HG03565 (cell line): ENCODE measurements around the gene MORC2.

Source experiments
- ATAC-seq: cut with Tn5 transposase; IDR thresholded peaks from one replicate; pipeline ENCODE4 v1.9.1; 2021; ENCODE audit warnings: mild to moderate bottlenecking, moderate library complexity; ENCODE audit not compliant: unreplicated experiment

The MORC2 gene

DNA sequence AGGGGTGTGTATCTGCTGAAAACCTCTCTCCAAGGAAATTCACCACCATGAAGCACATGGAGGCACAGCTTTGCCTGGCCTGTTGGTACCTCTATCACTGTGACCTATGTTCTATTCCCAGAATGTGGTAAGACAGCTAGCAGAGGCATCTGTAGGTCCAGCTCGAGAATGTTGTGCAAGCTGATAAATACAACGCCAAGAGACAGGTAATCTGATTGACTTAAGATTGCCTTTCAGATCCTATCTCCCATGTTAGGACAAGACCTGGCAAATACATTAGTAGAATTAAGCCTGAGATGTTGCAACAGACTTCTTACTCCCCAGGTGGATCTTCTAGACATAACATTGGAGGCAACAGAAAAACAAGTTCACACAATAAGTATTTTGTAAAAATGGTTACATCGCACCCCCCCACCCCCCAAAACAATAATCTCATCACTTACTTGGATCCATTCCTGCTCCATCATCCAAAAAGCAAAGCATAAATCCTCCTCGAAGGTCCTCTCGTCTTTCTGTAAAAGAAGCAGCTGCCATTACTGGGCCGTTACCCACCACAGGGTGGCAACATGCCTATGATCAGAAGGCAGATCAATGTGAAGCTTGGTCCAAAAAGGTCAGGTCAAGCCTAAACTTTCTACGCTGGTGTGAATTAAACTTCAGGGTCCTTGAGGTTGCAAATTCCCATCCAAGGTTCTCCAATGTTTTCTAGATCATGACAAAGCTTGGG is 18.5 kb downstream of the MORC2 start:
- no peak for ATAC-seq

DNA sequence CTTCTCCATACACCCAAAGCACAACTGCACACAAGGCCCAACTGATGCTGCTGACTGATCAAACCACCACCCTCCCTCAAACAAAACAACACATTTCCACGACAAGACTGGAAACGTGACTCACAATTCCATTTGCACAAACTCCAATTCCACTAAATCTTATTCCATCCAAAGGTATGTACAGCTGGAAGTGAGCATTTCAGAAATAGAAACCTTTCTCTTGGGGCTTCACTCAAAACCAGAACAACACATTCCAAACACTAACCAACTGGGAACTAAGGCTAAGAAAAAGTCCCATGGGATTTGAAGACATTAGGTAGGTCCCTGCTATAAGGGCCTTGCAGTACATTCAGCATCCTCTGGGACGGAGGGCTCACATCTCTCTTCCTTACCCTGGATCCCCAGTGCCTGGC is 19.6 kb downstream of the MORC2 start:
- ATAC-seq: no peak

DNA sequence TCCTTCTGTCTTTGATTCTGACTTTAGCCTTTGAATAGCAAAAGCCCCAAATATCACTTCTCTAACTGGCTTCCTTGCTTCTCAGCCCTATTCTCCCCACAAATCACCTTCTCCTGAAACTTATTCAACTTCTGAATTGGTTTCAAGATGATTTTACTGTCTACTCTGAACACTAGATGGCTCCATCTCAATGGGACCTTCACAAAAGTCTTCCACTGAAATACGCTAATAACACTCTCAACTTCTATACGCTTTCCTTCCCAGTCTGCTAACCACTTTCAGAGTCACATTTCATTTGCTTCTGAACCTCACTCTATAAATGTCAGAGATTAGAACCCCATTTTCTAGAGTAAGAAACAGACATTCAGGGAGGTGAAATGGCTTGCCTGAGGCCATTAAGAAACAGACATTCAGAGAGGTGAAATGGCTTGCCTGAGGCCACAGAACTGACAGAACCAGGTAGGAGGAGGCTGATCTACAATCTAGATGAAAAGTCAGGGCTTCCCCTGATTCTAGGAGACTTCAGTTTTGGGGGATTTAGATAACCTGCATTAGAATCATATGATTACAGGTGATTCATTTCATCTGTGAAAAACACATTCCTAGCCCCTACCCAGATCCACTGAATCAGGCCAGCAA is 20.6 kb downstream of the MORC2 start:
- ATAC-seq: no peak

DNA sequence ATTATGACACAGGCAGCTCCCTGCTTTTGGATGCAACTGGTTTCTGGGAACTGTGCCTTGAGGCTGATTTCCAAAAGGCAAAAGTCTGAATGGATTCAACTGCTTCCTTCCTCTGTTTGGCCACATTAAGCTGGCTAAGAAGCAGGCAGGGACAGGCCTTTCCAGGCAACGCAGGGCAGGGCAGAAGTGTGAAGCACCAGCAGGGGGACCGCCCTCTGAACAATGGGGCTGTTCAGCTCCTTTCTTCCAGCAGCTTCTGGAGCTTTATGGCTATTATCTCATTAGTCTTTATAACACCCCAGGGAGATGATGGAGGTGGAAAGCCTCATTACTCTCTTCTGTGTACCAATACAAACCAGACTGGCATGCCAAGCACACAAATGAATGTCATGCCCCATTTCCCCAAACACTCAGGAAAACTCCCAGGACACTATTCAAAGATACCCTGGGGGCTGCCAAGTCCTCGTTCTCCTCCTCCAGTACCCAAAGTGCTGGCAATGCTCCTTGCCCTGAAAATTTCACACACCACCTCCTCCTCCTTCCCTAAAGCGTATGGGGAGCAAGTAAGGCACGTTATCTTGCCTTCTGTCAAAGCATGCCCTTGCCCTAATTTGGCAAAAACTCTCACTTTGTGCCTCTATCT is 21.3 kb downstream of the MORC2 start:
- ATAC-seq: no peak

DNA sequence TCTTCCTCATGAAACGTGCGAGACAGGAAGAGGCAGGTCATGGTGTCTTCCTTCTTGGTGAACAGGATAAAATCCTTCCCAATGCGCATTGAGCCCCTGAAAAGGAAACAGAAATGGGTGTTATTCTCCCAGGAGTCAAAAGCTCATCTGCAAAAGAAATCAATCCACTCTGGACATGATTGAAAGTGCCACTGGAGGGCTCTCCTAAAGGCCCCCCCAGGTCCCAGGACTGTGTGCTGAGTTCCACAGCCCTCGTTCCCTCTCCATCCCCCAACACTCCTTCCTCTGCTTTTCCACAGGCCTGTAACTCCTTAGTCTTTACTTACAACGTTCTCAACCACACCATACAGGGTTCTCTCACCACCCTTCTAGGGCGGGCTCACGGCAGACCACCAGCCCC is 22.2 kb downstream of the MORC2 start:
- no peak for ATAC-seq

DNA sequence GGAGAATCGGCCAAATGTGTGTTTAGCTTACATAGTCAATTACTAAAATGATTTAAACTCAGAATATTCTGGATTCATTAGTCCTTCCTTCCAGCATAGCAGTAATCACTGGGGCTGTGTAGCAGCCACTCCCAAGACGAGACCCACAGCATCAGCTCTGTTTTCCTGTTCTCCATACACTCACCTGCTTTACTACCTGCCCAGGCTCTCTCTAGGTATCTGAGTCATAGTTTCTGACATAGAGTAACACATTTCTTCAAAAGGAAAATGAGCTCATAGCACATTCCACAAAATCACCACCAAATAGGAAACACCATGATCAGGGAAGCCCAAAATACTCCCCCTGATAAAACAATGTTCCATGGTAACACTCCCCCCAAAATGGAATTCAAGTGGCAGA is 22.9 kb downstream of the MORC2 start:
- ATAC-seq: no peak

DNA sequence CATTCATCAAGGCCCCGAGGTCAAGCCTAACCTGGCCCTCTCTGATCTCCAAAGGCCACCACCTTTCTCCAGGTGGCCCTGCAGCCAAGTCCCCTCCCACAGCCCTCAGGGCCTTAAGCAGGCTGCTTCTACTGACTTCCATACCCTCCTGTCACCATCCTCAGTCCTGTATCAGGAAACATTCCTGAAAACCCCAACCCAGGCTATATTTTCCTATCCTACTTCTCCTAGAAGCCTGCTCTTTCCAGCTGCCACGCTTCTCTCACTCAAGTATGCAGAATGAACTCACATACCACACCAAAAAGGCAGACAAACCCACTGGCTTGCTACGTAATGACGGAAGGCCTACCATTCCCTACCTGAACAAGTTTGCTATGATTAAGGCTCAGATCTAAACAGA is 23.6 kb downstream of the MORC2 start:
- no peak for ATAC-seq

DNA sequence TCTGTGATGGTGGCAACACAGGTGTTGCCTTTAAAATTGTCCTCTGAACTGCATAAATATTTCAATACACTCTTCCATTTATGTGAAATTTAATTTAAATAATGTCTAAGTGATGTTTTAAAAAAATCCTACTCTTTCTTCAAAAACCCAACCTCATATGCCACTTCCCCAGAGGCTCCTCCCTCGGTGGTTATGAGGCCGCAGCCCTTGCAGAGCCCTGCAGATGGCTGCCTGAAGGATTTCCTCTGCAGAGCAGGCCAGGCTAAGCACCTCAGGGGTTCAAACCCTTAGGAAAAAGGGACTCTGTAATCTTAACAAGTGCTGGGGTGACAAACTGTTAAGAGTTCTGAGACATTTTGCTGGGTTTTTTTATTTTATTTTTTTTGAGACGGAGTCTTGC is 25.2 kb downstream of the MORC2 start:
- no peak for ATAC-seq

DNA sequence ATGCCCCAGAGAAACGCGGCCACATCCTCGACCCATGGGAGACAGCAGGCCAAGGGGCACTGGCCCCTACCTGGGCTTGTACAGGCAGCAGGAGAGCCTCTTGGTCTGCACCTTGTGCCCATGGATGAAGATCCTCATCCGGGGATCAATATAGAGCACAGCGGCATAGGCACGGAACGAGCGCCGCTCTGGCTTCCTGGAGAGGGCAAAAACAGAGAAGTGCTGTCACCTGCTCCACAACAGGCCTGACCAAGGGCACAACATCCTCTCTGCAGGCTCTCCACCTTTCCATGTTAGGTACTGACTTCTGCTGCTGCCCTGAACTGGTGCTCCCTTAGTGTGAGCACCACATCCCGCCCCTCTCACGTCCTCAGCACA is 27.2 kb downstream of the MORC2 start:
- no peak for ATAC-seq

DNA sequence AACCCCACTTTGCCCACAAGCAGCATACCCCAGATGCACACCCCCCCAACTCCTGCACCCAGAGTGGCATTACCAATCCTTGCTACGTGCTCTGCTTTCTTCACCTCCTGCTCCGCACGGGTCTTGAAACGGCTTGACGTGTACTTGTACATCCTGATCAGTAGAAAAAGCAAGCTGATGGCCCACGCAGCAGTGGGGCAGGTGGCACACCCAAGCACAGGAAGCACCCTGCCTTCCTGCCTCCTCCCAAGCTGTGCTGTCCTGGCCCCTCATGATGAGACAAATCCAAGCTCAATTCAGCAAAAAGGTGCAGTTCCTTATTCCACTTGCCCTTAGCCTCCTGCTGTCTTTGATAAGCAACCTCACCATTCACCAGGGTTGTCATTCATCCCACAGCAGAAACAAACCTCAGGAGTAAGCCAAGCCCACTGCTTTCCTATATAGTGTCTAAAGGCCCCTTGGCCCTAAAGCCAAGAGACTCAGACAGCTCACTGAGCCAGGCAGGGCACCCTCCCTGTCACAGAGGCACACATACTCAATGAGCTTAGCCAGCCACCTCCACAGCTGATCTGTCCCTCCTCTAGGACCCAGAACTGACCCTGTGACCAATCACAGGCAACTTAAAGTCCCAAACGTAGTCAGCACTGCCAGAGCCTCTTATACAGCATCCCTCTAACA is 27.8 kb downstream of the MORC2 start:
- ATAC-seq: no peak

DNA sequence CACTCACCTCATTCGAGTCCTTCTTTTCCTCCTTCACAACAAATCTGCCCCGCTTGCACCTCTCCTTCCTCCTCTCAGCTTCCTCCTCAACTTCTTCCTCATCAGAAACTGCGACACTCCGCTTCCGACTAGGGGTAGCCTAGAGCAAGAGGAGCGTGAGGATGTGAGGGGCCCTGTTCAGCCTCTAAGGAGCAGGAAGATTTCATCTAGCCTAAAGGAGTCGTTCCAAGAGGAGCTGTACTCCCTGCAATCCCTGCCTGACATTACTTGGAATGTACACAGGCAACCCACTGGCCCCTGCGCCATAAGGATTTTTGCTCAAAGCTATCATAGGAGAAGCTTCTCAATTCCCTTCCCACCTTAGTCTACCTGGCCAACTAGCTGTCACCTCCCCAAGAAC is 34.5 kb downstream of the MORC2 start:
- no peak for ATAC-seq

DNA sequence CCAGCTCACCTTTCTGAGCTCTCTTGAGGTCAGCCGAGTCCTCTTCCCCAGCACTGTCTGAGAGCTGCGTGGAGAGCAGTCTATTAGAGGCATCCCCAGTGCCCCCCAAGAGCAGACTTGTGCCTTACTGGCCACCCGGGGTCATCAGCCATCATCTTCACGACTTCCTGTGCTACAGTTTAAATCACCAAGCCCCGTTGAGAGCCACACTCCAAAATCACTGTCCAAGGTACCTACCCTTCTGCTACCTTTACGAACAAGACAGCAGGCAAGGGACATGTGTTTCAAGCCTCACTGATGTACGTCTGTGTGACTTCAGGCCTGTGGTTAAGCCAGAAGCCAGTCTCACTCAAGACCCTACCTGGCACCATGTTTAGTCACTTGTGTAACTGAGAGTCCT is 35.1 kb downstream of the MORC2 start:
- ATAC-seq: no peak

DNA sequence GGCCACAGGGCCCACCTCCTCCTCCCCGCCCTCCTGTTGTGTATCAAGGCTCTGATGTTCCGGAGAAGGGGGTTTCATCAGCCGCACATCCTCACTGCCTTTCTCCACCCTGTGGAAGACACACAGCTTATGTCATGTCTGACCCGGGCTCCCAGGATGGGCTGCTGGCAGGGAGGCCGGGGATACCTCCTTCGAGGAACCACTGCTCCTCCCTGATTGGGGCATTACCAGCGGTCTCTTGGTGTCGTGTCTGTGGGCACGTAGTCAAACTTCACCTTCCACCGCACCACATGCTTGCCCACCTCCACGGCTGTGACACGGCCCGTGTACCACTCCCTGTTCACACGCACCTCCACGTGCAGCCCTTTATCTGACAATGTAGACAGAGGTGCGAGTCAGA is 35.9 kb downstream of the MORC2 start:
- no peak for ATAC-seq

DNA sequence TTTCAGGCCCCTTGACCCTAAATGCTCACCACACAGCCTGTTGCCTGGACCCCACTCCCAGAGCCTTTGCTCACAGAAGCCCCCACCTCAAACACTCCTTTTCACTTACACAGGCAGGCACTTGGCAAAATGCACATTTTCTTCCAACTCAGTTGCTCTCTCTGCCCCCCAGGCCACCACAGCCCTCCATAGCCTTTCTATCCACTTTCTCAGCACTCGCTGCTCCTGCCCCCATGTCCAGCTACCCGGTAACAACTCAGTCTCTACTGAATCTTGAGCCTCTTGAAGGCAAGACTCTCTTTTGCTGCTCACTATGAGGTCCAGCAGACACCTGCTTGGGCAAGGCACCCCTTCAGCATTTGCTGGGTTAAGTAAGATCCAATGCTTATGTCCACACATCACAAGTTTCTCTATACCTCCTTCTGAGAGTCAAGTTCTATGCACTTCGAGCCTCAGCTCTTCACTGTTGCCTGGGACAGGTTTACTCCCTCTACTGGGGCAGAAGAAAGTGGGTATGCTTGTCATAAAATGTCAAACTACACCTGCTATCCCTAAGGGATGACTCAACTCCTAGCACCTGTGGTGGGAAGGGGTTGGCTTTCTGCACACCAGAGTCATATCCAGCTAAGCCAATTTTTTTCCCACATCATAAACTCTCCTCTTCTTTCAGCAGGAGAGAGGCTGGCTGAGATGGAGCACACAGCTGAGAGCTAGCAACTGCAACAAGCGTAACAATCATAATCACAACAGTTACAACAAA is 36.9 kb downstream of the MORC2 start:
- no peak for ATAC-seq

DNA sequence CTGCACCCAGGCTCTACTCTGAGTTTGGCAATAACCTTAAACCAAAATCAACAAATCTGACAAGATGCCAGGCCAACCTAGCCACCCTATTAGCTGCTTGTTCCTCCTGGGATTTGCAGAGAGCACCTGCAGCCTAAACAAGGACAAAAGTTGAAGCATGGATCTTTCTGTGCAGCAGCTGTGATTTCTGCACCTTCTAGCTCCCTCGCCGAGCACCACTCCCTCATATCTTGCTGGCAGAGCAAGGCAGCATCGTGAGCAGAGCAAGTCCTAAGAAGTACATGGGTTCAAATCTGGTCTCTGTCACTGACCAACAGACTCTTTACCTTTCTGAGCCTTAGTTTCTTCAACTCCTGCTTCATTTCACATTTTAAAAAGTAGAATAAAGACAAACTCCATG is 38.3 kb downstream of the MORC2 start:
- no peak for ATAC-seq

DNA sequence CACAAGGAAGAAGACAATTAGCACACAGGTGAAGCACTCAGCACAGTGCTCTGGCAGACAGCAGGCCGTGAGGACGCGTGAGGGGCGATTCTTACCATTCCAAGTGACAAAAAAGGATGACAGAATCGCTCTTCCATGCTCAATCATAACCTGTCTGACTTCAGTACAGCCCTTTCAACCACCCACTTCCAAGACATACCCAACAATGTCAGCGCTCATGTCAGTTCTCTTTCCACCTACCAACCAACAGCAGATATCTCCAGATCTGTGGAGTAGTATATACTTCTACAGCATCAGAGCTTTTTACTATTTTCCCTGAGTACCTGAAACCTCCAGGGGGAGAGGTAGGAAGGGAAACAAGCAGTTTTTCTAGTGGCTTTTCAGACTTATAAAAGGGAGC is 40.2 kb downstream of the MORC2 start:
- ATAC-seq: no peak

DNA sequence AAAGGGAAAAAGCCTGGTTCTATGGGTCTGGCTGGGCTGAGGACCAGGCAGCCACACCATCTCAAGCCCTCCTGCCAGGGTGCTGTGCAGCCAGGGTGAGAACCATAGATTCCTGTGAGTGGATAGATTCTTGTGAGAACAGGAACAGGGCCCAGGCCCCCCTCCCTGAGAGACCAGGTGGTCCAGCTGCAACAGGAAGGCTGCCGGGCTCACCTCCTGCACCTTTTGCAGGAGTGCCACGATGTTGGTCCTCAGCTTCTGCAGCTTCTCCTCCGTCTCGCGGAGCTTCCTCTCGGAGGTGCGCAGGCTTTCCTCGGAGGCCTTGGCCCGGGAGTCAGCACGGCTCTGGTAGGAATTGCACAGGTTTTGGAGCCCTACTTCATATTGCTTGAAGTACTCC is 40.8 kb downstream of the MORC2 start:
- no peak for ATAC-seq

DNA sequence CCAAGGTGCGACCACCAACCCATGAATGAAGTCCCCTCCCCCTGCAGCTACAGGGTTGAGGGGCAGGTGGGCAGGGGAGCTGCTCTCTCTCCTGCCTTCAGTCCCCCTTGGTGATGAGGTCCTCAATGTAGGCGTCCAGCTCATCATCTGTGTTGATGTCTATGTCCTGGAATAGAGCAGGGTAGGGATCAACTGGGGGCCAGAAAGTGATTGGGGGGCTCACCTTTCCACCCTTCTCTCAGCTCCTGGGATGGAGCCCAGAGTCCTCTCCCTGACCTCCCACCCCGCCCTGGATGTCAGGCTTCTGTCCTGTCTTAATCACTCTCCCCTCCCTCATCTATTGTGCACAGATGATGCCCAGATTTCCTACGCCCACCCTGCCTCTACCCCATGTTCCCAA is 41.9 kb downstream of the MORC2 start:
- no peak for ATAC-seq

DNA sequence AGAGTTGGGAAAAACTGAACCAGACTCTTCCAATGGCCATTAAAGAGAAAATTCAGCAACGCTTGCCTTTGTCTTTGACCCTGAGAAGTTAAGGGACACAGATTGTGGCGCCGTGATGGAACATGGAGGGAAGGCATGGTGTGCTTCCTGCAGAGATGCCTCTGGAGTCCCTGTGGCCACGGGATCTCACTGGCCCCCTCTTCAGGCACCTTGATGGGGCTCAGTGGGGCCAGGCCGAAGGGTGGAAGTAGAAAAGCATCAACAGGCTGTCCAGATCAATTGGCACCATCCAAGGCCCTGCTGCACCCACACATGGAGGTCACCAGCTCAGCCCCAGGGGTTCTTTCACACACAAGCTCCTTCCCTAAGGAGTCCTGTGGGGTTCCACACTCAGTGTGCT is 42.9 kb downstream of the MORC2 start:
- no peak for ATAC-seq

DNA sequence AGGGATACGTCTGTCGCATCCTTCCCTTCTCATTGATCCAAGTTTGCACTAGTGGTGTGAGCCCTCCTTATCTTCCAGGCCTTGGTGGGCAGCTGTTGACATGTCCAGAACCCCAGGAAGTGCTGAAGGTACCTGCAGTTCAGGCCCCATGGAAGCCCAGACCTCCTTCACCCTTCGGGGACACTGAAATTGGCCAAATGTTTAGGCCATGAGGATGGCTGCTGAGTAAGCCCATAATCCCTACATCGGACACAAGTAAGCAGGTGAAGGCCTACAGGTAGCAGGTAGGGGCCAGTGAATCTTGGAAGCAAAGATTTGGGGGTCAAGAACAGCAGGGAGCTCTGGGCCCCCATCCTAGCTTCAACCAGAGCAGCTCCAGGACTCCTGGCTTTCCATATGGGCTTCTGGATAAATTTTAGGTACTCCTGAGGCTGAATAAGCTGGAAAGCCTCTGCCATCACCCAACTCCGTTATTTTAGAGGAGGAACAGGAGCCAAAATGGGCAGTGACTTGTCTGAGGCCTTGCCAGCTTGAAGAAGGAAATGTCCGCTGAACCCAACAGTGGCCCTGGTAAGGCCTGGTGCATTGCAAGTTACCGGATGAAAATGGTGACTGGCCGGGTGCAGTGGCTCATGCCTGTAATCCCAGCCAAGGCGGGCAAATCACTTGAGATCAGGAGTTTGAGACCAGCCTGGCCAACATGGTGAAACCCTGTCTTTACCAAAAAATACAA is 45.2 kb downstream of the MORC2 start:
- no peak for ATAC-seq
